GM12878 (cell line): ENCODE measurements around the gene STARD3. TPM values are rescaled to one million over a fixed set of nuclear protein-coding genes. Genes with fewer than 3 reads are reported as not detected.
A peak's percentile ranks its signal among the peaks of the same experiment; 100 is the strongest.

ENCODE experiments used
- ATAC-seq: fragments of 200-7000 bp; cut with Tn5 transposase; 3 replicates; pipeline ENCODE4 v1.9.1; 2020; ENCODE audit warnings: mild to moderate bottlenecking, moderate library complexity
- BruUV-seq: library from RNA; stranded (reverse); fragments of 400-500 nt; replicated peaks from 2 replicates; lab custom pipeline; 2021; lab: Mats Ljungman, UMichigan
- CTCF ChIA-PET: fragments of 300-600 bp; sonication (Branson Sonifier 250); formaldehyde crosslinking; extraction: SDS; loops from one replicate; lab custom pipeline; 2021; ENCODE audit warnings: inconsistent platforms; lab: Yijun Ruan, JAX
- POLR2A ChIA-PET: fragments of 350-600 bp; formaldehyde crosslinking; extraction: SDS; loops from one replicate; lab custom pipeline; 2021; ENCODE audit warnings: inconsistent platforms; lab: Charles Lee
- RAD21 ChIA-PET: fragments of 300-600 bp; sonication (Branson Sonifier 250); formaldehyde crosslinking; loops from one replicate; lab custom pipeline; 2023; ENCODE audit warnings: antibody characterized with exemption; ENCODE audit not compliant: unreplicated experiment; lab: Charles Lee
- SMC1A ChIA-PET: fragments of 300-600 bp; sonication (Branson Sonifier 250); formaldehyde crosslinking; loops from one replicate; lab custom pipeline; 2023; ENCODE audit not compliant: unreplicated experiment, uncharacterized antibody; lab: Charles Lee
- DNase-seq: peaks from one replicate; pipeline ENCODE4 v3.0.0-alpha.2; 2011; ENCODE audit warnings: low read depth, low spot score
- FAIRE-seq: peaks from 3 replicates; lab custom pipeline; 2011; peaks lifted over from hg19 to GRCh38; lab: Jason Lieb, UNC
- H2AFZ ChIP-seq: 2 replicates; pipeline ENCODE4 v1.6.0; 2011; ENCODE audit warnings: low read depth, low read length, control low read depth; ENCODE audit not compliant: control insufficient read depth
- H3K27ac ChIP-seq: 2 replicates; pipeline ENCODE4 v1.5.1; 2011; ENCODE audit warnings: control low read depth; ENCODE audit not compliant: control insufficient read depth, insufficient read depth
- H3K27me3 ChIP-seq, 2 experiments: replicated peaks in 1 of 2; 2 replicates each; pipeline versions ENCODE4 v1.6.0 to v1.6.1; 2011; ENCODE audit warnings: low read length in 1 of 2; ENCODE audit not compliant: control insufficient read depth in 2 of 2, insufficient read depth in 2 of 2
- H3K36me3 ChIP-seq, 2 experiments: 2 replicates each; pipeline ENCODE4 v1.5.1; 2011; ENCODE audit warnings: low read length in 1 of 2; ENCODE audit not compliant: control insufficient read depth in 2 of 2, insufficient read depth in 2 of 2
- H3K4me1 ChIP-seq: 2 replicates; pipeline ENCODE4 v1.6.1; 2011; ENCODE audit warnings: mild to moderate bottlenecking, low read length, moderate library complexity, mixed read lengths; ENCODE audit not compliant: control insufficient read depth, insufficient read depth
- H3K4me2 ChIP-seq: 2 replicates; pipeline ENCODE4 v1.6.0; 2011; ENCODE audit warnings: control low read depth; ENCODE audit not compliant: control insufficient read depth, insufficient read depth
- H3K4me3 ChIP-seq: fragments of 200-600 bp; sonication (generic); 2 replicates; pipeline ENCODE4 v1.5.1; 2016
- H3K79me2 ChIP-seq: 2 replicates; pipeline ENCODE4 v1.6.0; 2011; ENCODE audit warnings: low read length; ENCODE audit not compliant: control insufficient read depth, insufficient read depth
- H3K9ac ChIP-seq: 2 replicates; pipeline ENCODE4 v1.8.0; 2011; ENCODE audit warnings: low read length, control low read depth, mixed read lengths; ENCODE audit not compliant: control insufficient read depth, insufficient read depth
- H3K9me3 ChIP-seq: replicated peaks from 3 replicates; pipeline ENCODE4 v1.5.1; 2011; ENCODE audit warnings: mild to moderate bottlenecking, low read length; ENCODE audit not compliant: control insufficient read depth, insufficient read depth
- H4K20me1 ChIP-seq: 2 replicates; pipeline ENCODE4 v1.6.0; 2011; ENCODE audit not compliant: control insufficient read depth, insufficient read depth
- ATF7 ChIP-seq: fragments of 450-650 bp; IDR thresholded peaks from 2 replicates; pipeline ENCODE4 v1.6.1; 2016; ENCODE audit warnings: low read depth, mild to moderate bottlenecking
- BCL11A ChIP-seq: IDR thresholded peaks from 2 replicates; pipeline ENCODE4 v1.6.1; 2011; ENCODE audit warnings: low read depth, low read length
- BMI1 ChIP-seq: fragments of 450-650 bp; IDR thresholded peaks from 2 replicates; pipeline ENCODE4 v1.6.1; 2016; ENCODE audit warnings: mild to moderate bottlenecking, moderate library complexity, borderline replicate concordance
- CBX3 ChIP-seq: fragments of 200-600 bp; sonication (generic); IDR thresholded peaks from 2 replicates; pipeline ENCODE4 v1.6.1; 2016; ENCODE audit warnings: low read depth, borderline replicate concordance
- EGR1 ChIP-seq, 2 experiments: IDR thresholded peaks; 1 replicate in 1 of 2; 2 replicates in 1 of 2; pipeline ENCODE4 v1.6.1; 2011 to 2012; ENCODE audit warnings: low read depth in 2 of 2, low read length in 2 of 2, borderline replicate concordance in 1 of 2, mild to moderate bottlenecking in 1 of 2, moderate library complexity in 1 of 2
- GATAD2B ChIP-seq: fragments of 450-650 bp; conservative IDR thresholded peaks from 2 replicates; pipeline ENCODE4 v1.6.1; 2017; ENCODE audit warnings: low read depth, mild to moderate bottlenecking, moderate library complexity
- IKZF1 ChIP-seq: fragments of 450-650 bp; conservative IDR thresholded peaks from 2 replicates; pipeline ENCODE4 v1.6.1; 2017; ENCODE audit warnings: antibody characterized with exemption, mild to moderate bottlenecking
- IKZF2 ChIP-seq, 2 experiments: fragments of 450-650 bp; IDR thresholded peaks; 2 replicates each; pipeline ENCODE4 v1.6.1; 2017; ENCODE audit warnings: mild to moderate bottlenecking in 2 of 2, moderate library complexity in 2 of 2
- MEF2A ChIP-seq: IDR thresholded peaks from 2 replicates; pipeline ENCODE4 v1.6.1; 2011; ENCODE audit warnings: low read depth, mild to moderate bottlenecking, low read length, moderate library complexity; ENCODE audit not compliant: insufficient read depth
- MEF2B ChIP-seq: fragments of 450-650 bp; IDR thresholded peaks from 2 replicates; pipeline ENCODE4 v1.6.1; 2018; ENCODE audit warnings: mild to moderate bottlenecking, moderate library complexity; ENCODE audit not compliant: partially characterized antibody, poor library complexity, severe bottlenecking
- NFXL1 ChIP-seq: fragments of 450-650 bp; IDR thresholded peaks from 2 replicates; pipeline ENCODE4 v1.6.1; 2017; ENCODE audit warnings: antibody characterized with exemption, mild to moderate bottlenecking, borderline replicate concordance
- NR2F1 ChIP-seq: fragments of 450-650 bp; conservative IDR thresholded peaks from 2 replicates; pipeline ENCODE4 v1.6.1; 2017; ENCODE audit warnings: mild to moderate bottlenecking
- POLR2AphosphoS2 ChIP-seq: IDR thresholded peaks from 2 replicates; pipeline ENCODE4 v1.6.1; 2011; ENCODE audit warnings: low read depth, mild to moderate bottlenecking, low read length, improper control_type of control experiment, moderate library complexity
- RCOR1 ChIP-seq: conservative IDR thresholded peaks from 2 replicates; pipeline ENCODE4 v1.6.1; 2012; ENCODE audit warnings: low read depth, low read length, improper control_type of control experiment
- RUNX3 ChIP-seq: IDR thresholded peaks from 2 replicates; pipeline ENCODE4 v1.6.1; 2012; ENCODE audit warnings: low read length, inconsistent platforms
- TCF12 ChIP-seq: IDR thresholded peaks from 2 replicates; pipeline ENCODE4 v1.6.1; 2011; ENCODE audit warnings: low read depth, mild to moderate bottlenecking, low read length
- ZNF207 ChIP-seq: fragments of 450-650 bp; IDR thresholded peaks from 2 replicates; pipeline ENCODE4 v1.6.1; 2014; ENCODE audit warnings: antibody characterized with exemption, mild to moderate bottlenecking, borderline replicate concordance
- WGBS: methylation state at CpG from one replicate; pipeline ENCODE4 v1.1.6; 2016; ENCODE audit warnings: low lambda C conversion rate; ENCODE audit not compliant: insufficient replicate concordance, insufficient coverage; ENCODE audit errors: missing lambda C conversion rate; 5-methylcytosine and 5-hydroxymethylcytosine counted together
- in situ Hi-C: fragments of 300-500 bp; cut with MboI; formaldehyde crosslinking; loops from 9 replicates; pipeline ENCODE4 v1.14.3; 2018; ENCODE audit warnings: mixed read lengths
- intact Hi-C: fragments of 100-400 bp; cut with micrococcal nuclease; formaldehyde crosslinking; loops from one replicate; pipeline ENCODE4 v1.14.2; 2022; ENCODE audit not compliant: unreplicated experiment
- polyA plus RNA-seq, 11 experiments: library from polyadenylated mRNA; depleted of rRNA in 4 of 11; unstranded in 6 of 11; stranded (reverse) in 5 of 11; fragments of >200 nt; fragmentation: Nextera tagmentation in 4 of 11; fragmentation: Illumina TruSeq in 1 of 11; extraction: Ambion mirVana in 4 of 11; extraction: Trizol in 1 of 11; gene quantifications; 1 replicate in 1 of 11; 2 replicates in 10 of 11; pipeline versions ENCODE4 v1.2.1 to v1.2.3, GENCODE V29; 2011 to 2016; ENCODE audit warnings: inconsistent platforms in 2 of 11, missing spikeins in 2 of 11, low read depth in 1 of 11
- total RNA-seq, 4 experiments: library from RNA; depleted of rRNA in 3 of 4; stranded (reverse); fragments of >200 nt in 3 of 4; fragmentation: Illumina TruSeq in 1 of 4; extraction: Trizol in 1 of 4; gene quantifications; 2 replicates each; pipeline versions ENCODE4 v1.2.1 to v1.2.3, GENCODE V29; 2013 to 2021
- TF ChIP-seq, protein P1 (sequence below): fragments of 450-650 bp; IDR thresholded peaks from 2 replicates; pipeline ENCODE4 v1.6.1; 2017; ENCODE audit warnings: low read depth, mild to moderate bottlenecking, moderate library complexity

Gene STARD3
- total and polyA plus RNA-seq, 10 of the 15 experiments (the other 5 are each of a cell fraction or from before 2014, with no cell fraction given): 0.08 to 62.7 (median 27.5) TPM

DNA sequence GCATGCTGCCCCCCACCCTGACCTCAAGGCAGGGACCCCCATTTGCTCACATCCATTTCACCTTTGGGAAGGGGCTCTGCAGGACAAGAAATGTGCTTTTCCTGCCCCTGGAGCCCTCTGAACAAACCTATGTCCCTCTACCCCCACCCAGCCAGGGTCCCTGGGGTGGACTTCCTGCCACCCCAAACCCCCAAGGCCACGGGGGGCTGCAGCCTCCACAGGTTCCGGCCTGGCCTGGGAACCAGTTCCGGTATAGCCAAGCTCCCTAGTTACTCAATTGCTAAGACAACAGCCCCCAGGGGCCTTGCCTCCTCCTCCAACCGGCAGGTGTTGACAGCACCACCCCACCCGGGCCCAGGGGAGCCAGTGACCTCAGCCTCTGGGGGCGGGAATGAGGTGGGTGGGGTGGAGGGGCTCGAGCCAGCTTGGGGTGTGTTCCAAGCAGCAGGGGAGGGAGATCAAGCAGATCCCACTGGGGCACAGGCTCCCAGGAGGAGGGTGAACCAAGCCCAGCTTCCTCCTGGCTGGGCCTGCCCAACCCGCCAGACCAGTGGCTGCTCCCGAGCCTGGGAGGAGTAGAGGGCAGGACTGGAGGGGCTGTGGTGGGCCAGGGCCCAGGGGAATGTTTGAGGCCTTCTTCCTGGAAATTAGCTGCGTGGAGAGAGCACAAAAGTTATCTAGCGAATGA, 37.9 kb downstream of the STARD3 start:
- no peak for TF ChIP-seq RCOR1
- peak; percentile 46; the same call in 1 of the 2 replicates for TF ChIP-seq ATF7
- peak in 1 of 2 experiments; percentile 32; a peak in 1 of 3 replicates for TF ChIP-seq EGR1 (IDR thresholded peaks at IDR 0.05; ENCODE audit: borderline replicate concordance in 1 of 2, low read depth in 2 of 2, low read length in 2 of 2)
- TF ChIP-seq TCF12: 0 out of 2 replicates have a peak, but pooled peaks have one; percentile 38
- TF ChIP-seq BMI1: peak; percentile 34; the same call in 1 of the 2 replicates
- TF ChIP-seq NFXL1: no peak
- no peak for TF ChIP-seq RUNX3
- TF ChIP-seq BCL11A: no peak
- no peak for TF ChIP-seq POLR2AphosphoS2
- TF ChIP-seq MEF2B: peak; percentile 91
- TF ChIP-seq NR2F1: peak; percentile 37; the same call in 1 of the 2 replicates
- TF ChIP-seq, protein P1, sequence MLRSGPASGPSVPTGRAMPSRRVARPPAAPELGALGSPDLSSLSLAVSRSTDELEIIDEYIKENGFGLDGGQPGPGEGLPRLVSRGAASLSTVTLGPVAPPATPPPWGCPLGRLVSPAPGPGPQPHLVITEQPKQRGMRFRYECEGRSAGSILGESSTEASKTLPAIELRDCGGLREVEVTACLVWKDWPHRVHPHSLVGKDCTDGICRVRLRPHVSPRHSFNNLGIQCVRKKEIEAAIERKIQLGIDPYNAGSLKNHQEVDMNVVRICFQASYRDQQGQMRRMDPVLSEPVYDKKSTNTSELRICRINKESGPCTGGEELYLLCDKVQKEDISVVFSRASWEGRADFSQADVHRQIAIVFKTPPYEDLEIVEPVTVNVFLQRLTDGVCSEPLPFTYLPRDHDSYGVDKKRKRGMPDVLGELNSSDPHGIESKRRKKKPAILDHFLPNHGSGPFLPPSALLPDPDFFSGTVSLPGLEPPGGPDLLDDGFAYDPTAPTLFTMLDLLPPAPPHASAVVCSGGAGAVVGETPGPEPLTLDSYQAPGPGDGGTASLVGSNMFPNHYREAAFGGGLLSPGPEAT: no peak
- TF ChIP-seq IKZF2 (IDR thresholded peaks at IDR 0.05): peak; percentile 21 to 38; a peak in 2 of 4 replicates
- TF ChIP-seq ZNF207: no peak
- TF ChIP-seq CBX3: no peak
- TF ChIP-seq GATAD2B: 0 out of 2 replicates have a peak, but pooled peaks have one; percentile 16
- peak; percentile 52 for TF ChIP-seq IKZF1
- no peak for TF ChIP-seq MEF2A
- H2AFZ ChIP-seq: no peak overlapping the region
- in situ Hi-C loops (no loop called here), intact Hi-C loops (no loop called here)
- ChIA-PET POLR2A (interaction anchor here (0.5 to 2.6 kb wide), 6 partner anchors 13 to 299 kb away, joined by 3 to 9 read pairs (median 4); partner anchors contain the start of genes IKZF3, MIEN1 and PGAP3), CTCF (interaction anchor here (0.8 to 9.1 kb wide), 8 partner anchors 13 to 56 kb away, joined by 3 to 114 read pairs (median 6); partner anchors contain the start of genes MIEN1 and PGAP3), SMC1A (interaction anchor here (0.8 to 2.0 kb wide), 6 partner anchors 13 to 55 kb away, joined by 3 to 11 read pairs (median 4); partner anchors contain the start of genes MIEN1 and PGAP3), RAD21 (interaction anchor here (0.8 to 3.1 kb wide), 9 partner anchors 13 to 190 kb away, joined by 3 to 9 read pairs (median 5); partner anchors contain the start of genes MIEN1 and PGAP3)
- peak; percentile 52 for ATAC-seq
- no peaks in the 10 kb centered on the region for H3K36me3 ChIP-seq
- H3K79me2 ChIP-seq: no peaks in the 10 kb centered on the region
- H3K4me1 ChIP-seq: peaks cover 33% of the 10 kb centered on the region
- H3K4me3 ChIP-seq: no peak overlapping the region
- no peak for FAIRE-seq
- DNase-seq: no peak
- H3K27ac ChIP-seq: no peak overlapping the region
- no peaks in the 10 kb centered on the region for H4K20me1 ChIP-seq
- no peaks in the 10 kb centered on the region; a peak in 1 of 4 replicates for H3K27me3 ChIP-seq
- no peak overlapping the region for H3K9ac ChIP-seq
- no TSS peak for BruUV-seq
- no peak overlapping the region for H3K4me2 ChIP-seq
- 17% methylated on average over 11 of the region's 11 CpGs for WGBS
- no peaks in the 10 kb centered on the region for H3K9me3 ChIP-seq
